ENCODE data around the gene GPR162.

DNA sequence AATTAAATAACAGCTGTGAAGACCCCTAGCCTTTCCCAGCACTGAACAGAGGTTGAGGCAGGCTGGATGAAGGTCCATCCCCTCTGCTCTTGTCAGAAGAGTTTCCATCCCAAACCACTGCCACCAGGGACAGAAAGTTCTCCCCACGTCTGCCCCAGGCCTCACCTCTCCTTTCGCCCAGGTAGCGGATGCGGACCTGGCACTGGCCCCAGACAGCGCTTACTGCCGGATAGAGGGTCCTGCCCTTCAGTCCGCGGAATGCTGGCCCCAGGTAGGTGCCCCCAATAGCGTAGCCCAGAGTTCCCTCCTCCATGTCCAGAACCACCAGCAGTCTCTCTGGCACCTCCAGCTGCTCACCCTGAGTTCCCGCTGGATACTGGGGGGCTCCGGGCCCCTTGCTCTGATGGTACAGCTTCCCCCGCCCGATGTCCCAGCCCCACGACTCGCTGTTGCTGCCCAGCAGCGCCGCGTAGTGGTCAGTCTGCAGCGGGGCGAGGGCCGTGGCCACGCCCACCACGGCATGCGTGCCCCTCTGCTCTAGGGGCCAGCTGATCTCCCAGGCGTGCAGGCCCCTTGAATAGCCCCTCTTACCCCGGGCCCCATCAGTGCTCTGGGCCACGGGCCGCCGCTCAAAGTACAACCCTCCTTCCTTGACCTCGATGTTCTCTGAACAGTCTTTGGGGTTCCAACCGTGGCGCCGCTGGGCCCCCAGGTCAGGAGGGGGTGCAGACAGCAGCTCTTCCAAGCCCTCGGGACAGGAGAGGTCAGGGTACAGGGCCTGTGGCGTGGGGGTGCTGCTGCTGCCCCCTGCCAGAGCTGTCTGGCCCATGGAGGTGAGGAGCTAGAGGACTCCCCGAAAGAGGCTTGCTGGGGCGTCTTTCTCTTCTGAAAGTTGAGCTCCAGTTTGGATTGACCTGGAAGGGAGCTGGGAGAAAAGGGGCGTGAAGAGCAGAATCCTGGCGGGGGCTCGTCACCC lies 50.7 kb downstream of the GPR162 start:
- TF ChIP-seq CTCF (IDR thresholded peaks at IDR 0.05 in 4 of 5, conservative IDR thresholded peaks at IDR 0.05 in 1 of 5): peak; percentile 79 to 99 (median 91)
- TF ChIP-seq POLR2A (IDR thresholded peaks at IDR 0.05): no peak

Data from gastrocnemius medialis (tissue), 4 donors.